ENCODE results near the gene WNT9B.

DNA sequence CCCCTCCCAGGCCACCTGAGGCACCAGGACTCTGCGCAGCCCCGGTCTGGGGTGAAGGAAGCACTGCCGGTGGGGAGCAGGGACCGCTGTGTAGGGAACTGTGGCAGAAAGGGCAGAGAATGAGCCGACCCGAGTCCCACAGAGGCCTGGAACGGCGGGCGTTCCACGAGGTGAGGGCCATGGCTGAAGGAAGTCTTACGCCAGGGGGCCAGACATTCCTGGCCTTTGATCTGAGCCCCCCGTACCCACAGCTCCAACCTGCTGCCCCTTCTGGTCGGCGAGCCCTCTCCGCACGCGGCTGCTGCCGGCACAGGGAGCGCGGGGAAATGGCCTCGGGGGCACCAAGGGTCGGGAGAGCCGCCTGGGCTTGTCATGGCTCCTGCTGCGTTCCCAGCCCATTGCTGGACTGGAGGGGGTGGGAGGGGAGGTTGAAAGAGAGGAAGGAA lies 31.5 kb upstream of the WNT9B start:
- TF ChIP-seq POLR2A (IDR thresholded peaks at IDR 0.05; ENCODE audit: low read length) (no peak), GATA1 (IDR thresholded peaks at IDR 0.05; ENCODE audit: low read depth, low read length) (no peak)
